Spleen (tissue), 7 donors: ENCODE results near the gene NELFCD.

ENCODE experiments used
- CTCF ChIP-seq, 11 experiments: fragments of 200-600 bp in 7 of 11; fragments of 450-650 bp in 4 of 11; sonication (generic) in 4 of 11; IDR thresholded peaks in 8 of 11; conservative IDR thresholded peaks in 3 of 11; 1 replicate in 7 of 11; 2 replicates in 4 of 11; pipeline versions ENCODE4 v1.4.0 to v1.8.0; 2016 to 2021; ENCODE audit warnings: antibody characterized with exemption in 11 of 11, inconsistent platforms in 4 of 11, mild to moderate bottlenecking in 1 of 11
- POLR2A ChIP-seq, 3 donors: fragments of 450-650 bp; IDR thresholded peaks; one replicate each; pipeline ENCODE4 v1.5.1; 2017; ENCODE audit warnings: antibody characterized with exemption in 3 of 3, mild to moderate bottlenecking in 1 of 3
- POLR2AphosphoS5 ChIP-seq, 3 donors: sonication (generic); formaldehyde crosslinking; IDR thresholded peaks; one replicate each; pipeline ENCODE4 v1.5.1; 2017; ENCODE audit warnings: antibody characterized with exemption in 3 of 3
- donor health status: DM: no; HTN: no; CAD: no; lungs with moderate emphysema.
- donor health status: DM: no; HTN: no; CAD: no.
- donor health status: DM: no; HTN: no; CAD: no.

GRCh38 chr20:59013031-59013951, 32.2 kb downstream of the NELFCD start:
- TF ChIP-seq CTCF (IDR thresholded peaks at IDR 0.05 in 8 of 11, conservative IDR thresholded peaks at IDR 0.05 in 3 of 11) (no peak), POLR2A (IDR thresholded peaks at IDR 0.05) (no peak), POLR2AphosphoS5 (IDR thresholded peaks at IDR 0.05) (no peak)
